ENCODE results near the gene PAQR4. TPM values are rescaled to one million over a fixed set of nuclear protein-coding genes. Genes with fewer than 3 reads are reported as not detected.

PAQR4 gene
- total and polyA plus RNA-seq, 2 of the 13 experiments (the other 11 are each of a cell fraction or from before 2014, with no cell fraction given): 15.9 to 24.8 TPM

DNA sequence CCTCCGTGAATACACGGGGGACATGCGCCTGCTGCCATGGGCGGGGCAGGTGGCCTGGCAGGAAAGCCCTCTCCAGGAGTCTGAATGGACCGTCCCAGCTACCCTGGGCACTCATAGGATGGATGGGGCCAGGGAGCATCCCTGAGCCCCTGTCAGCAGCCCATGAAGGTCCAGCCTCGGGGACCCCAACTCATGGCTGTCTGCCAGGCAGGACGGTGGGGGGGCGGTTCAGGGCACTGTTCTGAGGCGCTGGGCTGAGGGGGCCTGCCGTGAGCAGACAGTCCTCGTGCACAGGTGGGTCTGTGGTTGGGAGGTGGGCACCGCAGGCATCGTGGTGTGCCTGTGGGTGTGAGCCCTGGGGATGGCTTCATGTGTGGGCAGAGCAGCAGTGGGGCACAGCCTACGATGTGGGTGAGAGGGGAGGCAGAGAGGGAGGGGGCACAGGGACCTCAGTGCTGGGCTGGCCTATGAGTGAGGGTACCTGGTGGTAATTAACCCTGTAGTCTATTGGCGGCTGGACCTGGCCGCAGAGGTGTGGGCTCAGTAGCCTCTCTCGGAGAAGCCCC lies 17.6 kb downstream of the PAQR4 start (continued):
- no peak for TF ChIP-seq DR1 (CRISPR knock-in tag; IDR thresholded peaks at IDR 0.05)

DNA sequence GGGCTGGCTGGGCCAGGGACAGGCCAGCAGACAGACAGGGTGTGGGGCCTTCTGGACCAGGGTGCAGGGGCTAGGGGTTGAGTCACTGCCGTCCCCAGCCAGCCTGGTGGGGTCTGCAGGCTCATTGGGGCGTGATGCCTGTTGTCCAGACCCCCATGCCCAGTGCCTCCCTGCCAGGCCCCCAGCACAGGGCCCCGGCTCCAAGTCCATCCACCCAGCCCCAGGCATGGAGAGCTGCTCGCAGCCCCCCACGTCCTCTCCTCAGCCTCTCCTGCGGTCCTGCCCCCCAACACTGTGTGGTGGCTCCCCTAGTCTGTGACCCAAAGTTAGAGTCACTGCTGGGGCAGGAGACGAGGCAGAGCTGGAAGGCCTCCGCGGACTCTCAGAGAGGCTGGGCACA lies 18.1 kb downstream of the PAQR4 start:
- Histone ChIP-seq H3K9ac (ENCODE audit: insufficient read depth, low read depth, low read length) (no peak overlapping the region), H3K27me3 (ENCODE audit: control insufficient read depth in 1 of 2, insufficient read depth in 2 of 2, low read length in 2 of 2) (peaks cover 19 to 60% of the 10 kb centered on the region in 2 experiments), H3K4me2 (ENCODE audit: low read depth, low read length) (no peak overlapping the region), H3K4me1 (ENCODE audit: insufficient read depth, low read length) (peaks cover 25% of the 10 kb centered on the region), H4K20me1 (ENCODE audit: insufficient read depth, low read length) (no peaks in the 10 kb centered on the region), H3K4me3 (replicated peaks in 1 of 3; ENCODE audit: insufficient read depth in 1 of 3, low read depth in 2 of 3, low read length in 3 of 3) (no peak overlapping the region), H3K79me2 (ENCODE audit: insufficient read depth, low read length) (no peaks in the 10 kb centered on the region), H3K9me3 (ENCODE audit: low read length) (no peaks in the 10 kb centered on the region), H3K27ac (ENCODE audit: extremely low read length, insufficient read depth, low read length) (no peak overlapping the region), H3K36me3 (replicated peaks in 1 of 2; ENCODE audit: control insufficient read depth in 1 of 2, insufficient read depth in 2 of 2, low read length in 2 of 2) (no peaks in the 10 kb centered on the region), H2AFZ (ENCODE audit: low read length) (no peak overlapping the region)
- no peak for DNase-seq (ENCODE audit: low spot score)
- ChIA-PET POLR2A (no interaction called here), CTCF (ENCODE audit: low intra/inter-chr PET ratio, low total read pairs) (no interaction called here)
- TF ChIP-seq, protein P1, sequence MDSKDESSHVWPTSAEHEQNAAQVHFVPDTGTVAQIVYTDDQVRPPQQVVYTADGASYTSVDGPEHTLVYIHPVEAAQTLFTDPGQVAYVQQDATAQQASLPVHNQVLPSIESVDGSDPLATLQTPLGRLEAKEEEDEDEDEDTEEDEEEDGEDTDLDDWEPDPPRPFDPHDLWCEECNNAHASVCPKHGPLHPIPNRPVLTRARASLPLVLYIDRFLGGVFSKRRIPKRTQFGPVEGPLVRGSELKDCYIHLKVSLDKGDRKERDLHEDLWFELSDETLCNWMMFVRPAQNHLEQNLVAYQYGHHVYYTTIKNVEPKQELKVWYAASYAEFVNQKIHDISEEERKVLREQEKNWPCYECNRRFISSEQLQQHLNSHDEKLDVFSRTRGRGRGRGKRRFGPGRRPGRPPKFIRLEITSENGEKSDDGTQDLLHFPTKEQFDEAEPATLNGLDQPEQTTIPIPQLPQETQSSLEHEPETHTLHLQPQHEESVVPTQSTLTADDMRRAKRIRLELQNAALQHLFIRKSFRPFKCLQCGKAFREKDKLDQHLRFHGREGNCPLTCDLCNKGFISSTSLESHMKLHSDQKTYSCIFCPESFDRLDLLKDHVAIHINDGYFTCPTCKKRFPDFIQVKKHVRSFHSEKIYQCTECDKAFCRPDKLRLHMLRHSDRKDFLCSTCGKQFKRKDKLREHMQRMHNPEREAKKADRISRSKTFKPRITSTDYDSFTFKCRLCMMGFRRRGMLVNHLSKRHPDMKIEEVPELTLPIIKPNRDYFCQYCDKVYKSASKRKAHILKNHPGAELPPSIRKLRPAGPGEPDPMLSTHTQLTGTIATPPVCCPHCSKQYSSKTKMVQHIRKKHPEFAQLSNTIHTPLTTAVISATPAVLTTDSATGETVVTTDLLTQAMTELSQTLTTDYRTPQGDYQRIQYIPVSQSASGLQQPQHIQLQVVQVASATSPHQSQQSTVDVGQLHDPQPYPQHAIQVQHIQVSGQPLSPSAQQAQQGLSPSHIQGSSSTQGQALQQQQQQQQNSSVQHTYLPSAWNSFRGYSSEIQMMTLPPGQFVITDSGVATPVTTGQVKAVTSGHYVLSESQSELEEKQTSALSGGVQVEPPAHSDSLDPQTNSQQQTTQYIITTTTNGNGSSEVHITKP (CRISPR knock-in tag; IDR thresholded peaks at IDR 0.05; ENCODE audit: low read depth): no peak
- no peak for TF ChIP-seq ZNF441 (CRISPR knock-in tag; IDR thresholded peaks at IDR 0.05; ENCODE audit: borderline replicate concordance)
- no peak for TF ChIP-seq RARA (CRISPR knock-in tag; IDR thresholded peaks at IDR 0.05)
- no peak for TF ChIP-seq RORA (CRISPR knock-in tag; IDR thresholded peaks at IDR 0.05)
- no peak for TF ChIP-seq CENPT (CRISPR knock-in tag; IDR thresholded peaks at IDR 0.05; ENCODE audit: low read depth)
- TF ChIP-seq, protein P2, sequence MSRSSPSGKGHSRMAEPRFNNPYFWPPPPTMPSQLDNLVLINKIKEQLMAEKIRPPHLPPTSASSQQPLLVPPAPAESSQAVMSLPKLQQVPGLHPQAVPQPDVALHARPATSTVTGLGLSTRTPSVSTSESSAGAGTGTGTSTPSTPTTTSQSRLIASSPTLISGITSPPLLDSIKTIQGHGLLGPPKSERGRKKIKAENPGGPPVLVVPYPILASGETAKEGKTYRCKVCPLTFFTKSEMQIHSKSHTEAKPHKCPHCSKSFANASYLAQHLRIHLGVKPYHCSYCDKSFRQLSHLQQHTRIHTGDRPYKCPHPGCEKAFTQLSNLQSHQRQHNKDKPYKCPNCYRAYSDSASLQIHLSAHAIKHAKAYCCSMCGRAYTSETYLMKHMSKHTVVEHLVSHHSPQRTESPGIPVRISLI (CRISPR knock-in tag; IDR thresholded peaks at IDR 0.05; ENCODE audit: borderline replicate concordance): no peak
- FAIRE-seq: no peak
- ATAC-seq: no peak
- BruUV-seq (replicated peaks): no TSS peak
- WGBS (ENCODE audit: low lambda C conversion rate): 46% methylated on average over 4 of the region's 9 CpGs
- intact Hi-C loops (cut with micrococcal nuclease; ENCODE audit: unreplicated experiment) (no loop called here), in situ Hi-C loops (cut with HindIII; ENCODE audit: extremely low pct_ligation_motif_present, low pct_unique_long_range_greater_than_20kb) (no loop called here)
